ENCODE data around the gene SPRN.

Gene SPRN

DNA sequence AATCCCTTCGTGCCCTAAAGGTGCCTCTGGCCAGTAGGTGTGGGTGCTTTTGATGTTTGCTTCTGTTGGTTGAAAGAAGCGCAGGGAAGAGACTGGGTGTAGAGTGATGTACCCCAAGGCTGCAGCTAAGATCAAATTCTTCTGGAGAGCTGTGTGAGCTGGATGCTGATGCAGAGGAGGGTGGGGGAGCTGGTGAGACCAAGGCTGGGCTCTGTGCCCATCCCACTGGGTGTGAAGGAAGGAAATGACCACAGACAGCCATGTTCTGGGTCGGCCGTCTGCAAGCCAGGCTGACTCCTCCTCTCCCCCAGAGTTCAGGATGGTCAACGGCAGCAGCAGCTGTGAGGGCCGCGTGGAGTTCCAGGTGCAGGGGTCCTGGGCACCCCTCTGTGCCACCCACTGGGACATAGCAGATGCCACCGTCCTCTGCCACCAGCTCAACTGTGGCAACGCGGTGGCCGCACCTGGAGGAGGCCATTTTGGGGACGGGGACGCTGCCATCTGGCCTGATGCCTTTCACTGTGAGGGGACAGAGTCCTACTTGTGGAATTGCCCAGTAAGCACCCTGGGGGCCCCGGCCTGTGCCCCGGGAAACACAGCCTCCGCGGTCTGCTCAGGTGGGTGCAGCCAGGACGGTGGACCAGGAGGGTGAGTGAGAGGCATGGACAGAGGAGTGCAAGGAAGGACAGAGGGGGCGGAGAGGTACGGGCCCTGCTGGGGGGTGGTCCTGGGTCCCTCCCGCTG, 34.5 kb upstream of the SPRN start:
- no peak overlapping the region for H3K4ac ChIP-seq (ENCODE audit: low read depth, low read length)
- no peak overlapping the region for H2AK5ac ChIP-seq (ENCODE audit: low read length)
- no peak overlapping the region for H2BK5ac ChIP-seq (ENCODE audit: low read length)
- no peak overlapping the region for H3K4me2 ChIP-seq (ENCODE audit: low read length)
- no peak for DNase-seq
- H3K18ac ChIP-seq (ENCODE audit: low read length): no peak overlapping the region
- H3K23ac ChIP-seq (ENCODE audit: low read length): no peak overlapping the region
- no peaks in the 10 kb centered on the region for H3K36me3 ChIP-seq (ENCODE audit: control insufficient read depth, insufficient read depth, low read length)
- no peak overlapping the region for H4K8ac ChIP-seq (ENCODE audit: low read depth, low read length)
- H2BK120ac ChIP-seq (ENCODE audit: low read depth, low read length): no peak overlapping the region
- H2BK15ac ChIP-seq (replicated peaks; ENCODE audit: low read depth): no peak overlapping the region
- no peak overlapping the region for H3K4me3 ChIP-seq (ENCODE audit: low read length)
- WGBS (ENCODE audit: extremely low coverage, insufficient coverage, low lambda C conversion rate): no CpG with 5 or more reads among the region's 21 CpGs
- no peak overlapping the region for H4K5ac ChIP-seq (ENCODE audit: low read length)
- no peak overlapping the region for H3K27ac ChIP-seq (ENCODE audit: low read depth, low read length)
- no peaks in the 10 kb centered on the region for H3K79me1 ChIP-seq (ENCODE audit: low read length)
- no peaks in the 10 kb centered on the region for H3K79me2 ChIP-seq (ENCODE audit: control insufficient read depth, insufficient read depth, low read length)
- no peak overlapping the region for H3K9ac ChIP-seq (ENCODE audit: low read length)
- no peaks in the 10 kb centered on the region for H3K27me3 ChIP-seq (ENCODE audit: insufficient read depth, low read length, poor library complexity)
- H3K4me1 ChIP-seq (ENCODE audit: control insufficient read depth, low read depth, low read length): no peaks in the 10 kb centered on the region
- no peak overlapping the region for H3K56ac ChIP-seq (ENCODE audit: low read length)

DNA sequence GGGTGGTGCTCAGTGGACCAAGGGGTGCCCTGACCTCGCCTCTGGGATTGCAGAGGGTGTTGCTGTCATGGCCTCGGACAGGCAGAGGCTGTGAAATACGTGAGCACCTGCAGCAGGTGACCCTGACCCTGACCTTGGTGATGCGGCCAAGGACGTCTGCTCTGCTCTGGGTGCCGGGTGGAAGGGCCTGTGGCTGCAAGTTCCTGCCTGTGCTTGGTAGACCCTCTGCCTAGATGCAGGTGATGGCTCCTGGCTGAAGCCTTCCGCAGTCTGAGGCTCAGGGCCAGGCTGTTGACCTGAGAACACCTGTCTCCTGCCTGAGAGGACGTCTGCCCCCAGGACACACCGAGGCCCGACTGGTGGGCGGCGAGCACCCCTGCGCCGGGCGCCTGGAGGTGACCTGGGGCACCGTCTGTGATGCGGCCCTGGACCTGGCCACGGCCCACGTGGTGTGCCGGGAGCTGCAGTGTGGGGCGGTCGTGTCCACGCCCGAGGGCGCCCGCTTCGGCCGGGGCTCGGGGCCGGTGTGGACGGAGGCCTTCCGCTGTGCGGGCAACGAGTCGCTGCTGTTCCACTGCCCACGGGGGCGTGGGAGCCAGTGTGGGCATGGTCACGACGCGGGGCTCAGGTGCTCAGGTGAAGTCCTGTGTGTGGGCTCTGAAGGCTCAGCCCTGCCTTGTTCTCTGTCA, 33.7 kb upstream of the SPRN start:
- Histone ChIP-seq H3K4me2 (ENCODE audit: low read length) (no peak overlapping the region), H3K4me1 (ENCODE audit: control insufficient read depth, low read depth, low read length) (no peaks in the 10 kb centered on the region), H3K36me3 (ENCODE audit: control insufficient read depth, insufficient read depth, low read length) (no peaks in the 10 kb centered on the region), H3K18ac (ENCODE audit: low read length) (no peak overlapping the region), H3K4me3 (ENCODE audit: low read length) (no peak overlapping the region), H3K27ac (ENCODE audit: low read depth, low read length) (no peak overlapping the region), H2AK5ac (ENCODE audit: low read length) (no peak overlapping the region), H3K23ac (ENCODE audit: low read length) (no peak overlapping the region), H3K4ac (ENCODE audit: low read depth, low read length) (no peak overlapping the region), H2BK120ac (ENCODE audit: low read depth, low read length) (no peak overlapping the region), H2BK15ac (replicated peaks; ENCODE audit: low read depth) (no peak overlapping the region), H4K5ac (ENCODE audit: low read length) (no peak overlapping the region), H3K56ac (ENCODE audit: low read length) (no peak overlapping the region), H3K79me1 (ENCODE audit: low read length) (no peaks in the 10 kb centered on the region), H4K8ac (ENCODE audit: low read depth, low read length) (no peak overlapping the region), H2BK5ac (ENCODE audit: low read length) (no peak overlapping the region), H3K27me3 (ENCODE audit: insufficient read depth, low read length, poor library complexity) (no peaks in the 10 kb centered on the region), H3K79me2 (ENCODE audit: control insufficient read depth, insufficient read depth, low read length) (no peaks in the 10 kb centered on the region), H3K9ac (ENCODE audit: low read length) (no peak overlapping the region)
- DNase-seq: no peak
- no CpG with 5 or more reads among the region's 40 CpGs for WGBS (ENCODE audit: extremely low coverage, insufficient coverage, low lambda C conversion rate)

DNA sequence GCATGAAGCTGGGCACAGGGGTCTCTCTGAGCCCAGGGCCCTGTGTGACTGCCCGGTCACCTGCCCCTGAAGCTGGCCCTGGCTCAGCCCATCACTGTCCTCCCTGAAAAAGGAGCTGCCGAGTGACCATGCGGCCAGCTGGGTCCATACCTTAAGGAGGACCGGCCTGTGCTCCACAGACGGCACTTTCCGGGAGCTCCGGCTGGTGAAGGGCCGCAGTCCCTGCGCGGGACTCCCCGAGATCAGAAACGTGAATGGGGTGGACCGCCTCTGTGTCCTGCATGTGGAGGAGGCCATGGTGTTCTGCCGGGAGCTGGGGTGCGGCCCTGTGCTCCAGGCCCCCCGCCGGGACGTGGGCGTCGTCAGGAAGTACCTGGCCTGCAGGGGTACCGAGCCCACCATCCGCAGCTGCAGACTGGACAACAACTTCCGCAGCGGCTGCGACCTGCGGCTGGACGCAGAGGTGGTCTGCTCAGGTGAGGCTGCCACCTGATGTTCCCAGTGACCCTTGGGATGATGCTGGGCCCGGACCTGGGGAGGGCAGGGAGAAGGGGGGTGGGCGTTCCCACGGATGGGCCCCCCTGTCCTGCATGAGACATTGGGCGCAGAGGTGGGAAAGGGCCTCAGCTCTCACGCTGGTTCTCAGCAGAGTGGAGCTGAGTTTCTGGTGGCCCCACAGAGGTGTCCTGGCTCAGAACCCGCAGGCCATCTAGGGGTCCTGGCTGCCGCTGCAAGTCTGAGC, 32.8 kb upstream of the SPRN start:
- Histone ChIP-seq H3K36me3 (ENCODE audit: control insufficient read depth, insufficient read depth, low read length) (no peaks in the 10 kb centered on the region), H3K4me2 (ENCODE audit: low read length) (no peak overlapping the region), H4K8ac (ENCODE audit: low read depth, low read length) (no peak overlapping the region), H3K27ac (ENCODE audit: low read depth, low read length) (no peak overlapping the region), H3K79me2 (ENCODE audit: control insufficient read depth, insufficient read depth, low read length) (no peaks in the 10 kb centered on the region), H2BK15ac (replicated peaks; ENCODE audit: low read depth) (no peak overlapping the region), H3K4me1 (ENCODE audit: control insufficient read depth, low read depth, low read length) (no peaks in the 10 kb centered on the region), H2BK120ac (ENCODE audit: low read depth, low read length) (no peak overlapping the region), H2AK5ac (ENCODE audit: low read length) (no peak overlapping the region), H3K79me1 (ENCODE audit: low read length) (no peaks in the 10 kb centered on the region), H3K23ac (ENCODE audit: low read length) (no peak overlapping the region), H3K27me3 (ENCODE audit: insufficient read depth, low read length, poor library complexity) (no peaks in the 10 kb centered on the region), H3K56ac (ENCODE audit: low read length) (no peak overlapping the region), H4K5ac (ENCODE audit: low read length) (no peak overlapping the region), H3K4ac (ENCODE audit: low read depth, low read length) (no peak overlapping the region), H3K9ac (ENCODE audit: low read length) (no peak overlapping the region), H3K18ac (ENCODE audit: low read length) (no peak overlapping the region), H3K4me3 (ENCODE audit: low read length) (no peak overlapping the region), H2BK5ac (ENCODE audit: low read length) (no peak overlapping the region)
- no CpG with 5 or more reads among the region's 34 CpGs for WGBS (ENCODE audit: extremely low coverage, insufficient coverage, low lambda C conversion rate)
- DNase-seq: no peak

GRCh38 chr10:133456041-133456951, 31.9 kb upstream of the SPRN start:
- H3K4me3 ChIP-seq (ENCODE audit: low read length): no peak overlapping the region
- WGBS (ENCODE audit: extremely low coverage, insufficient coverage, low lambda C conversion rate): no CpG with 5 or more reads among the region's 46 CpGs
- H3K27me3 ChIP-seq (ENCODE audit: insufficient read depth, low read length, poor library complexity): no peaks in the 10 kb centered on the region
- H3K4ac ChIP-seq (ENCODE audit: low read depth, low read length): no peak overlapping the region
- H3K4me2 ChIP-seq (ENCODE audit: low read length): no peak overlapping the region
- no peaks in the 10 kb centered on the region for H3K79me2 ChIP-seq (ENCODE audit: control insufficient read depth, insufficient read depth, low read length)
- no peaks in the 10 kb centered on the region for H3K4me1 ChIP-seq (ENCODE audit: control insufficient read depth, low read depth, low read length)
- no peak overlapping the region for H4K8ac ChIP-seq (ENCODE audit: low read depth, low read length)
- no peak overlapping the region for H4K5ac ChIP-seq (ENCODE audit: low read length)
- H2BK5ac ChIP-seq (ENCODE audit: low read length): no peak overlapping the region
- no peak overlapping the region for H3K56ac ChIP-seq (ENCODE audit: low read length)
- no peak overlapping the region for H3K23ac ChIP-seq (ENCODE audit: low read length)
- H2BK15ac ChIP-seq (replicated peaks; ENCODE audit: low read depth): no peak overlapping the region
- no peak overlapping the region for H3K27ac ChIP-seq (ENCODE audit: low read depth, low read length)
- H2AK5ac ChIP-seq (ENCODE audit: low read length): no peak overlapping the region
- no peaks in the 10 kb centered on the region for H3K79me1 ChIP-seq (ENCODE audit: low read length)
- no peak for DNase-seq
- no peak overlapping the region for H2BK120ac ChIP-seq (ENCODE audit: low read depth, low read length)
- H3K36me3 ChIP-seq (ENCODE audit: control insufficient read depth, insufficient read depth, low read length): no peaks in the 10 kb centered on the region
- no peak overlapping the region for H3K9ac ChIP-seq (ENCODE audit: low read length)
- no peak overlapping the region for H3K18ac ChIP-seq (ENCODE audit: low read length)

DNA sequence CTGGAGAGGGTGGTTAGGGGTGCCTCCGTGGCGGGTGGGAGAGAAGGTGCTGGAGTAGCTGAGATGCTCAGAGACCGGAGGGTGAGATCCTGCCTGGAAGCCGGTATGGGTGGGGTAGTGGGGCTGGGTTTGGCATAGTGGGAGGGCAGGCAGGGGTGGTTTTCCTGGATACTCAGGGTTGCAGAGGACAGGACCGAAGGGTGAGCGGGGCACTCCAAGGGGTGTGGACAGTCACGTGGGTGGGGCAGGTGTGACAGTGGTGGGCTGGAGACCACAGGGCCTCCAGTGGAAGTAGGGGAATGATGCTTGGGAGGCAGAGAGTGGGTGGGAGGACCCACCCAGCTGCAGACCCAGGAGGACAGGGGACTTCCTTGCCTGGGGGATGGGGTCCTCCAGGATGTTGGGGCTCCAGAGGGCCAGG, 31.2 kb upstream of the SPRN start:
- no peak overlapping the region for H4K8ac ChIP-seq (ENCODE audit: low read depth, low read length)
- H3K18ac ChIP-seq (ENCODE audit: low read length): no peak overlapping the region
- no peaks in the 10 kb centered on the region for H3K79me2 ChIP-seq (ENCODE audit: control insufficient read depth, insufficient read depth, low read length)
- H3K4me3 ChIP-seq (ENCODE audit: low read length): no peak overlapping the region
- H2BK15ac ChIP-seq (replicated peaks; ENCODE audit: low read depth): no peak overlapping the region
- no peak overlapping the region for H2BK120ac ChIP-seq (ENCODE audit: low read depth, low read length)
- no peak overlapping the region for H3K9ac ChIP-seq (ENCODE audit: low read length)
- no peaks in the 10 kb centered on the region for H3K4me1 ChIP-seq (ENCODE audit: control insufficient read depth, low read depth, low read length)
- H3K79me1 ChIP-seq (ENCODE audit: low read length): no peaks in the 10 kb centered on the region
- H3K56ac ChIP-seq (ENCODE audit: low read length): no peak overlapping the region
- H3K4me2 ChIP-seq (ENCODE audit: low read length): no peak overlapping the region
- no peak overlapping the region for H3K23ac ChIP-seq (ENCODE audit: low read length)
- H2AK5ac ChIP-seq (ENCODE audit: low read length): no peak overlapping the region
- no peak overlapping the region for H3K4ac ChIP-seq (ENCODE audit: low read depth, low read length)
- H3K27ac ChIP-seq (ENCODE audit: low read depth, low read length): no peak overlapping the region
- no peaks in the 10 kb centered on the region for H3K36me3 ChIP-seq (ENCODE audit: control insufficient read depth, insufficient read depth, low read length)
- no peaks in the 10 kb centered on the region for H3K27me3 ChIP-seq (ENCODE audit: insufficient read depth, low read length, poor library complexity)
- WGBS (ENCODE audit: extremely low coverage, insufficient coverage, low lambda C conversion rate): no CpG with 5 or more reads among the region's 7 CpGs
- no peak overlapping the region for H4K5ac ChIP-seq (ENCODE audit: low read length)
- H2BK5ac ChIP-seq (ENCODE audit: low read length): no peak overlapping the region
- DNase-seq: no peak

All from mesendoderm (in vitro differentiated cells).